H9 (cell line): ENCODE measurements around the gene STIMATE. TPM values are rescaled to one million over a fixed set of nuclear protein-coding genes. Genes with fewer than 3 reads are reported as not detected.

Source experiments
- DNase-seq: peaks from one replicate; pipeline ENCODE4 v3.0.0-alpha.2; 2017
- H2AFZ ChIP-seq: one replicate; pipeline ENCODE4 v1.6.1; 2013; ENCODE audit warnings: mild to moderate bottlenecking, low read length, control low read depth, moderate library complexity
- H2AK5ac ChIP-seq: 2 replicates; pipeline ENCODE4 v1.6.1; 2013; ENCODE audit warnings: low read length, control low read depth, mixed read lengths; ENCODE audit not compliant: insufficient read length
- H2BK120ac ChIP-seq: one replicate; pipeline ENCODE4 v1.6.1; 2013; ENCODE audit warnings: low read depth, mild to moderate bottlenecking, low read length, control low read depth, inconsistent platforms; ENCODE audit not compliant: poor library complexity, severe bottlenecking
- H2BK12ac ChIP-seq: 2 replicates; pipeline ENCODE4 v1.6.1; 2013; ENCODE audit warnings: low read length, control low read depth, mixed read lengths, low read depth; ENCODE audit not compliant: insufficient read length
- H2BK15ac ChIP-seq: 2 replicates; pipeline ENCODE4 v1.6.1; 2013; ENCODE audit warnings: low read depth, low read length, control low read depth
- H2BK20ac ChIP-seq: one replicate; pipeline ENCODE4 v1.6.1; 2013; ENCODE audit warnings: low read depth, mild to moderate bottlenecking, low read length, control low read depth, inconsistent platforms; ENCODE audit not compliant: poor library complexity, severe bottlenecking
- H2BK5ac ChIP-seq: 2 replicates; pipeline ENCODE4 v1.6.1; 2013; ENCODE audit warnings: low read length, control low read depth, mixed read lengths; ENCODE audit not compliant: insufficient read length
- H3K14ac ChIP-seq: 2 replicates; pipeline ENCODE4 v1.6.1; 2013; ENCODE audit warnings: low read length, control low read depth; ENCODE audit not compliant: insufficient read depth
- H3K18ac ChIP-seq: 2 replicates; pipeline ENCODE4 v1.6.1; 2013; ENCODE audit warnings: low read depth, mild to moderate bottlenecking, mixed read lengths, low read length, control low read depth; ENCODE audit not compliant: insufficient read length
- H3K23ac ChIP-seq: 2 replicates; pipeline ENCODE4 v1.6.1; 2013; ENCODE audit warnings: low read length, control low read depth, mixed read lengths, low read depth; ENCODE audit not compliant: insufficient read length
- H3K23me2 ChIP-seq: 2 replicates; pipeline ENCODE4 v1.6.1; 2013; ENCODE audit warnings: low read depth, mild to moderate bottlenecking, mixed read lengths, low read length, control low read depth; ENCODE audit not compliant: insufficient read length, poor library complexity, severe bottlenecking
- H3K27ac ChIP-seq: 2 replicates; pipeline ENCODE4 v1.5.1; 2013; ENCODE audit warnings: low read length, control low read depth, mixed read lengths, low read depth; ENCODE audit not compliant: insufficient read length
- H3K27me3 ChIP-seq: 2 replicates; pipeline ENCODE4 v1.6.1; 2013; ENCODE audit warnings: low read length, control low read depth, inconsistent platforms; ENCODE audit not compliant: insufficient read depth
- H3K4ac ChIP-seq: 2 replicates; pipeline ENCODE4 v1.6.1; 2013; ENCODE audit warnings: low read depth, mild to moderate bottlenecking, control low read depth, inconsistent platforms, low read length, moderate library complexity
- H3K4me1 ChIP-seq: 2 replicates; pipeline ENCODE4 v1.6.1; 2013; ENCODE audit warnings: low read length, control low read depth, inconsistent platforms; ENCODE audit not compliant: insufficient read depth
- H3K4me2 ChIP-seq: 2 replicates; pipeline ENCODE4 v1.6.1; 2013; ENCODE audit warnings: low read length, control low read depth, mixed read lengths; ENCODE audit not compliant: insufficient read length, insufficient read depth
- H3K56ac ChIP-seq: 2 replicates; pipeline ENCODE4 v1.6.1; 2013; ENCODE audit warnings: low read depth, mild to moderate bottlenecking, mixed read lengths, low read length, control low read depth; ENCODE audit not compliant: insufficient read length
- H3K79me1 ChIP-seq: 2 replicates; pipeline ENCODE4 v1.6.1; 2013; ENCODE audit warnings: low read depth, mild to moderate bottlenecking, moderate library complexity, low read length, control low read depth, inconsistent platforms; ENCODE audit not compliant: insufficient read depth, poor library complexity, severe bottlenecking
- H3K79me2 ChIP-seq: 2 replicates; pipeline ENCODE4 v1.6.1; 2013; ENCODE audit warnings: low read length, control low read depth, inconsistent platforms; ENCODE audit not compliant: insufficient read depth
- H3K9ac ChIP-seq: 2 replicates; pipeline ENCODE4 v1.6.1; 2013; ENCODE audit warnings: low read length, control low read depth, mixed read lengths; ENCODE audit not compliant: insufficient read length; ENCODE audit errors: extremely low read depth
- H3K9me3 ChIP-seq: one replicate; pipeline ENCODE4 v1.6.1; 2013; ENCODE audit warnings: low read depth, low read length, inconsistent platforms; ENCODE audit not compliant: control insufficient read depth
- H3T11ph ChIP-seq: one replicate; pipeline ENCODE4 v1.6.1; 2013; ENCODE audit warnings: mild to moderate bottlenecking, low read length, control low read depth, inconsistent platforms
- H4K20me1 ChIP-seq: one replicate; pipeline ENCODE4 v1.6.1; 2013; ENCODE audit not compliant: control insufficient read depth, insufficient read length, insufficient read depth
- H4K5ac ChIP-seq: 2 replicates; pipeline ENCODE4 v1.6.1; 2013; ENCODE audit warnings: low read depth, mild to moderate bottlenecking, mixed read lengths, low read length, control low read depth; ENCODE audit not compliant: insufficient read length
- H4K8ac ChIP-seq: replicated peaks from 2 replicates; pipeline ENCODE4 v1.6.1; 2013; ENCODE audit warnings: low read length, control low read depth, mixed read lengths, low read depth; ENCODE audit not compliant: insufficient read length
- H4K91ac ChIP-seq: 2 replicates; pipeline ENCODE4 v1.6.1; 2013; ENCODE audit warnings: low read depth, mild to moderate bottlenecking, moderate library complexity, mixed read lengths, low read length, control low read depth; ENCODE audit not compliant: insufficient read length
- H3K27ac Mint-ChIP-seq, 3 experiments: 2 replicates in 2 of 3; 3 replicates in 1 of 3; pipeline ENCODE4 v1.8.0; 2020 to 2021; ENCODE audit warnings: mixed read lengths in 3 of 3, mild to moderate bottlenecking in 1 of 3, moderate library complexity in 1 of 3
- H3K27me3 Mint-ChIP-seq: 2 replicates; pipeline ENCODE4 v1.8.0; 2021; ENCODE audit warnings: low read depth, mild to moderate bottlenecking, moderate library complexity, mixed read lengths
- H3K36me3 Mint-ChIP-seq, 3 experiments: 2 replicates in 2 of 3; 3 replicates in 1 of 3; pipeline ENCODE4 v1.8.0; 2020 to 2021; ENCODE audit warnings: low read depth in 3 of 3, mixed read lengths in 3 of 3; ENCODE audit not compliant: insufficient read depth in 1 of 3
- H3K4me1 Mint-ChIP-seq, 2 experiments: 2 replicates each; pipeline ENCODE4 v1.8.0; 2020; ENCODE audit warnings: mixed read lengths in 2 of 2
- H3K4me3 Mint-ChIP-seq, 2 experiments: 2 replicates in 1 of 2; 3 replicates in 1 of 2; pipeline ENCODE4 v1.8.0; 2020 to 2021; ENCODE audit warnings: mild to moderate bottlenecking in 2 of 2, mixed read lengths in 2 of 2, moderate library complexity in 1 of 2
- H3K9me3 Mint-ChIP-seq, 2 experiments: 2 replicates in 1 of 2; 3 replicates in 1 of 2; pipeline ENCODE4 v1.8.0; 2020; ENCODE audit warnings: mild to moderate bottlenecking in 2 of 2, mixed read lengths in 2 of 2, moderate library complexity in 1 of 2
- CTCF ChIP-seq: fragments of 200-600 bp; sonication (generic); conservative IDR thresholded peaks from 3 replicates; pipeline ENCODE4 v1.8.0; 2021; ENCODE audit warnings: antibody characterized with exemption, mild to moderate bottlenecking
- WGBS: extraction: QIAGEN DNeasy Blood & Tissue Kit; methylation state at CpG from one replicate; pipeline ENCODE4 v1.1.7; 2013; ENCODE audit warnings: missing lambda C conversion rate, low lambda C conversion rate, mixed read lengths; ENCODE audit not compliant: insufficient read length; ENCODE audit errors: extremely low coverage; 5-methylcytosine and 5-hydroxymethylcytosine counted together
- total RNA-seq: library from RNA; stranded (reverse); gene quantifications from 2 replicates; pipeline ENCODE4 v1.2.1, GENCODE V29; 2021

The STIMATE gene
- total RNA-seq, 1 experiment from 2014 or later, result 25.6 TPM

- H3K4me1 Mint-ChIP-seq, result peaks cover 13 to 24% of the 10 kb centered on the region in 2 experiments
- WGBS, result no CpG with 5 or more reads among the region's 5 CpGs
Observed at GRCh38 chr3:52836471-52836845, 60.9 kb downstream of the STIMATE start.

More at GRCh38 chr3:52836471-52836845, 60.9 kb downstream of the STIMATE start:
- Mint-ChIP-seq H3K9me3 (no peaks in the 10 kb centered on the region), H3K27ac (no peak overlapping the region), H3K36me3 (peaks cover 0 to 9% (median 0%) of the 10 kb centered on the region in 3 experiments; a peak in 3 of 7 replicates), H3K4me3 (no peak overlapping the region), H3K27me3 (no peaks in the 10 kb centered on the region)
- Histone ChIP-seq H3K23ac (no peak overlapping the region), H2BK20ac (no peak overlapping the region), H3K4me1 (no peaks in the 10 kb centered on the region), H2BK12ac (no peak overlapping the region), H2BK5ac (no peak overlapping the region), H4K91ac (no peak overlapping the region), H3K4ac (no peak overlapping the region), H3K56ac (no peak overlapping the region), H4K20me1 (no peaks in the 10 kb centered on the region), H2BK120ac (no peak overlapping the region), H2BK15ac (no peak overlapping the region), H3K27me3 (no peaks in the 10 kb centered on the region; the same call in 1 of the 2 replicates), H4K5ac (no peak overlapping the region), H3K9me3 (no peaks in the 10 kb centered on the region), H2AFZ (no peak overlapping the region), H2AK5ac (no peak overlapping the region), H4K8ac (no peak overlapping the region), H3K14ac (no peak overlapping the region), H3K23me2 (no peaks in the 10 kb centered on the region), H3K27ac (no peak overlapping the region), H3K79me2 (no peaks in the 10 kb centered on the region), H3T11ph (no peak overlapping the region), H3K18ac (no peak overlapping the region), H3K79me1 (no peaks in the 10 kb centered on the region), H3K4me2 (no peak overlapping the region), H3K9ac (no peak overlapping the region)
- TF ChIP-seq CTCF, result no peak
- no peak for DNase-seq
